ENCODE measurements around the gene TEX19. TPM values are rescaled to one million over a fixed set of nuclear protein-coding genes. Genes with fewer than 3 reads are reported as not detected.

The TEX19 gene, protein sequence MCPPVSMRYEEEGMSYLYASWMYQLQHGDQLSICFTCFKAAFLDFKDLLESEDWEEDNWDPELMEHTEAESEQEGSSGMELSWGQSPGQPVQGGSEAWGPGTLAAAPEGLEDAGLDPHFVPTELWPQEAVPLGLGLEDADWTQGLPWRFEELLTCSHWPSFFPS
- total RNA-seq (2014; rRNA removed), result 0.06 TPM in 2 replicates
- 0.04 TPM for polyA plus RNA-seq (2012)

DNA sequence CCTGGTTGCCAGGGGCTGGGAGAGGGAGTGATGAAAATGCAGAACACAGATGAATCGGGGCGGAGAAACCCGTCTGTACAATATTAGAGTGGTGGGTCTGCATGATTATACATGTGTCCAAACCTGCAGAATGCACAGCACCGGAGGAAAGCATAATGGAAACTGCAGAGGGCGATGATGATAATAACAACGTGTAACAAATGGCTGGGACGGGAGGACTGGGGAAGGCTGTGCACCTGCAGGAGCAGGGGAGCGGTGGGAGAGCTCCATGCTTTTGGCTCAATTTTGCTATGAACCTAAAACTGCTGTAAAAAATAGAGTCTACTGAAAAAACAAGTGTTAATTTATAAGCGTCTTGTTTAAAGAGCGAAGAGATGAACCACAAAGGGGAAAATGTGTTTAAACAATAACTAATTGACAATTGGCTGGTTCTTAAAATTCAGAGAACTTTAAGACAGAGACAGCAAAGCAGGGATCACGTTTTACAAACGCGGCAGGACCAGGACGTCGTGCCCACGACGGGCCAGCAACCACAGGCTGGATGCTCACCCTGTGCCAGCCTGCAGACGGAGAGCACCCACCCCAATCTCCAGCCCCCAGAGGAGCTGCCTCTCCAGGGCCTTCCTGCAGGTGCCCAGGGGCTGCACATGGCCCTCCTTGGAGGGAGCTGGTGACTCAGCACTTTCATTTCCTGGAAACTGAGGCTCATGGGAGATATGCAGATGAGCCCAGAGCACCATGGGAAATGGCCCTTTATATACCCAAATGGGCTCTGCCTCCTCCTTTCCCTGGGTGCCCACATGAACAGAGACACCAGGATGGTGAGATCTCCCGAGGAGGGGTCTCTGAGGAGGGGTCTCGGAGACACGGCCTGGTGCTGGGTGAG is at the start of gene TEX19:
Gene TEX19, plus strand, starts transcription at position 783 of the 886 bp plus-strand sequence. CDS start 2,904 bp downstream, outside the sequence.
- DNase-seq (ENCODE audit: low read depth), result no peak

DNA sequence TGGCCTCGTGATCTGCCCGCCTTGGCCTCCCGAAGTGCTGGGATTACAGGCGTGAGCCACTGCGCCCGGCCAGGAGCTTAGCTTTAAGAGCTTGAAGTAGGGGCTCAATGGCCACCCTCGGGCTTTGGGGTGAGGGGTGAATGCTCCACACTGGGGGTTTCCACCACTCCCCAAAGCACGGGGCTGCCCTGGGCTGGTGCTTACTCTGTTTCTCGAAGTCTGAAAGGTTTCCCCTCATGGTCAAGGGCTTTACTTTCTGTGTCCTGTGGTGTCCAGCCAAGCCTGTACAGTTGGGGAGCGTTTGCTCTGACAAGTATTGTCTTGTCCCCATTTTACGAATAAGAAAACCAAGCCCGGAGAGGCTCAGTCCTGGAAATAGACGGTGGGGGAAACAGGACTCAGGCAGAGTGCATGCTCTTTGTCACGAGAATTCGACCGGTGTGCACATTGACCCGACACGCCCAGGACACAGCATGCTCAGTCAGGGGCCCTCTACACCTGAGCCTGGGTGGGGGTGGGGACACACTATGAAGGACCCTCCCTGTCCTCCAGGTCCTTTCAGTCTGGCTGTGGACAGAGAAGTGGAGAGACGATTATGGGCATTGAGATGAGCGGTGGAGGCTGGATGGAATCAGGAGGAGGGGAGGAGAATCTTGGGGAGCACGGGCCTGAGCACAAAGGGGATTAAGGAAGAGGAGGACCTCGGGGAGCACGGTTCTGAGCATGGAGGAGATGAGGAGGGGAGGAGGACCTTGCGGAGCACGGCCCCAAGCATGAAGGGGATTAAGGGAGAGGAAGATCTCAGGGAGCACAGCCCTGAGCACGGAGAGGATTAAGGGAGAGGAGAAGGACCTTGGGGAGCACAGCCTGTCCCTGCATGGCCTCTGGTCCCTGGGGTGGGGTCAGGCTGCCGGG is 49.1 kb upstream of the TEX19 start:
- no peak for DNase-seq (ENCODE audit: low read depth)

DNA sequence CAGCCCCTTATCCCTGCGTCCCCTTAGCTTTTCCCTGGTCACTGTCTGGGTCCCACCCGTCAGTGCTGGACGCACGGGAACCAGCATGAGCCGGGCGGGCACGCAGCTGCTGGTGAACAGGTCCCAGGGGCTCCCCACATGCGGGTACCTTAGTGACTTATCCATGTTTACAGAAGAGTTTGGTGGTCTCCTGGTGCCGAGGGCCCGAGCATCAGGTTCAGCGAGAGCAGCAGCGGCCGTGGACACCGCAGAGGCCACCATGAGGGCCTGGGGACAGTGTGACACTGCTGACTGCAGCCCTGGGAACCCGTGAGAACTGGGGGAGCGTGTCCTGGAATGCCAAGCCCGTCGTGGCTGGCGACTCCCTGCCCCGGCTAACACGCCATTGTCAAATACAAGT is 48.2 kb upstream of the TEX19 start:
- DNase-seq (ENCODE audit: low read depth), result no peak

DNA sequence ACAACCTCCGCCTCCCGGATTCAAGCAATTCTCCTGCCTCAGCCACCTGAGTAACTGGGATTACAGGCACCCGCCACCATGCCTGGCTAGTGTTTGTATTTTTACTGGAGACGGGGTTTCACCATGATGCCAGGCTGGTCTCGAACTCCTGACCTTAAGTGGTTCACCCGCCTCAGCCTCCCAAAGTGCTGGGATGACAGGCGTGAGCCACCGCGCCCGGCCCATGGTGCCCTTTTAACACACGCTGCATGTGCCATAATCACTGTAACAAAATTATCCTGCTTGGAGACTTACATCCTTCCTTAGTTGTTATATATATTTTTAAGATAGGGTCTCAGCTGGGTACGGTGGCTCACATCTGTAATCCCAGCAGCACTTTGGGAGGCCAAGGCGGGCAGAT is 47.1 kb upstream of the TEX19 start:
- no peak for DNase-seq (ENCODE audit: low read depth)

DNA sequence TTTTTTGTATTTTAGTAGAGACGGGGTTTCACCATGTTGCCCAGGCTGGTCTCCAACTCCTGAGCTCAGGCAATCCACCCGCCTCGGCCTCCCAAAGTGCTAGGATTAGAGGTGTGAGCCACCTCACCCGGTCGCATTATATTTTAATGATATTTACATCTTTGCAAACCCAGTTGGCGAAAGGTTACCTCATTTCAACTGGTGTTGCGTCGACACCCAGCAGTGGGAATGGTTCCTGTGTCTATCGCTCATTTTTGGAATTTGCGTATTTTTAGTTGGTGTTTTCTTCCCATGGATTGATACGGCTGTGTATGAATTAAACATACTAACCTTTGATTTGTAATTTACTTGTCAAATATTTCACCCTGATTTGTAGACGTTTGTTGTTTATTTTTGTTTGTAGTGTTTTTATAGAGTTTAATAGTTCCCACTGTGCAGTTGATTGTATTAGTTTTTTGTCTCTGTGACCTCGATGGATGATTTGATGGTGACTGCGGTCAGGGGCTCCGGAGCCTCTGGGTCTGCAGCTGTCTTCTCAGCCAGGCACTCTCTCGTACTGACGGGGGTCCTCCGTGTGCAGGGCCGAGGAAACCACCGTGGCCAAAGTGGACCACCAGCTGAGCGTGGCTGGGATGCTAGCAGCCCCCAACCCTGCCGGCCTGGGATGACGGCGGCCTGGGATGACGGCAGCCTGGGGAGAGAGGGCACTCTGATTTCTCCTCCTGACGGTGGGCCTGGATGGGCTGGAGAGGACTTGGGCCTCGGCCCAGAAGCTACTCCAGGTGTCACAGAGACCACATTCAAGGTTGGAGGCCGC is 45.6 kb upstream of the TEX19 start:
- DNase-seq (ENCODE audit: low read depth), result no peak

DNA sequence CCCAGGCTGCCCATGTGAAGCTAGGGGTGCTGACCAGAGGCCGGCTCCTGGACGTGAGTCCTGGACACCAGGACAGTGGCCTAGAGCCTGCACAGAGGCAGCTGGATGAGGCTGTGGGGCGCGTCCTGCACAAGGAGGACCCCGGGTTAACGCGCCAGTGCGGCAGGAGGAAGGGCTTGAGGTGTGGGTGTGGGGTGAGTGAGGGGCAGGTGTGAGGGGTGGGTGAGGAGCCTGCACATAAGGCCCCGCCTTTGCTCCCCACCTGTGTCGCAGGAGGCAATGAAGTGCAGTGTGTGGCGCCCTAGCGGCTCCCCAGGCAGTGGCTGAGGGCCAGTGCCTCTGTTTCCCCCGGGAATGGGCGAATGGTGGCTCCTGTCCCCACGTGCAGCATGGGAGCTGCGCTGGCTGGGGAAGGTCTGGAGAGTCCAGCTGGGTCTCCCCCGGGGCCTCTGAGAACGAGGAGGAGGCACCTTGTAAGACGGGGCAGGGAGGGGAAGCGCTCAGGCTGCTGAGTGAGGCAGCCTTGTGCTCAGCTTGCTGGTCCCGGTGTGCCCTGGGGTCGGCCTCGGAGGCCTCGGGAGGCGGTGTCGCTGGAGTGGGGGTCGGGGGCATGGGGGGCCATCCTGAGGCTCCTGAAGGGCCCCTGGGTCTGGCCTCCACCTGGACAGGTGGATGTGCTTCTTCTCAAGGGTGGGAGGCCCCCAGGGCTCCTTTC is 44.9 kb upstream of the TEX19 start:
- DNase-seq (ENCODE audit: low read depth), result no peak

DNA sequence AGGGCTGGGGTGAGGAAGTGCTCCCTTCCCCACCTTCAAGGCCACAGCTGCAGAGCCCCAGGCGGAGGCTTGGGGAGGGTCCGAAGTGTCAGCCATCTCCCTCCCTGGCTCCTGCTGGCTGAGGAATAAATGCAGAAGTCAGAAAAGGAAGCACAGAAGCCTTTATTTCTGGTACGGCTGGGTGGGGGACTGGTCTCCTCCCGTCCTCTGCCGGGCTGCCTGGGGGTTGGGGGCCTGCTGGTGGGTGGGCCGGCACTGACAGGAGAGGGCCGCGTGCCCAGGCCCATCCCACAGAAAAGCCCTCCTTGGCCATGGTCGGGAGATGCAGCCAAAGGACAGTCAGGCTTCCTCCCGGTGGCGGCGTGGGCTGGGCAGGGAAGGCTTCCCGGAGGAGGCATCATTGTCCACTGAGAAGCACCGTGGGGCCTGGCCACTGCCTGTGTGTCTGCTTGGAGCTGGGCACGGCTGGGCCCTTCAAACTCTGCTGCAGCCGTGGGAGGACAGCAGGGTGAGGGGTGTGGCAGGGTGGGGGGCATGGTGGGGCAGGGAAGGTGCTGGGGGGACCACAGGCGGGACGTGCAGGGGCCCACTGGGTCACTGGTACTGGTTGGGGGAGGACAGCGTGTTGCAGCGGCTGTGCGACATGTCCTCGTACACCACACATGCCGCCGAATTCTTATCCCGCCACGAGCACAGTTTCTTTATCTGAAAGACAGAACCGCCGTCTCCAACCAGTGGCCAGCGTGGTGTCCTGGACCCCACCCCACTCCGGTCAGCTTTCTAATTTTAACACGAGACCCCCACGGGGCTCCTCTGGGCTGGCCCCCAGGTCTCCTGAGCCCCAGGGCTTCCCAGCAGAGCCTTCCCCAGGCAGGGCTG is 44.1 kb upstream of the TEX19 start:
- no peak for DNase-seq (ENCODE audit: low read depth)

DNA sequence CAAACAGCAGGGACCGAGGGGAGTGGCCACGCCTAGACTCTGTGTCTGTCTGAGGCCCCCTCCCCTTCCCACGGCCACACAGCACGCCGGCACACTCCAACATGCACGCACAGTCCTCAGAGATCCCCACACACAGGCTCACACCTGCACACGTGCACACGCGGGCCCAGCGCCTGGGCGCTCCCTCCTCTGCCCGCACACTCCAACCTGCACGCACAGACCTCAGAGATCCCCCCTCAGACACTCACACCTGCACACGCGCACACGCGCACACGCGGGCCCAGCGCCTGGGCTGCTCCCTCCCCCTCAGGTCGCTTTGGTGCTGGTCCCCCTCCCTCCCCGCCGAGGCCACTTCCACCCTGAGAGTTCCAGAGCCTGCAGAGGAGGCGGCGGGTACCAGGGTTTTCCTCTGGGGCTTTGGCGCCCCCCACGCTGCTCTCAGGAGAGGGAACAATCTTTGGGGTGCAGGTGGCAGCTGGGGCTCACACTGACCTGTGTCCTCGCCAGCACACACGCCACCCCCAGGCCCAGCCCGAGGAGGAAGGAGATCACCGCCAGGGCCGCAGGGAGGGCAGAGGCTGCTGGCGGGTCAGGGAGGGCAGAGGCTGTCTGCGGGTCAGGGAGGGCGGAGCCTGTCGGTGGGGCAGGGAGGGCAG is 43.2 kb upstream of the TEX19 start:
- DNase-seq (ENCODE audit: low read depth), result no peak

DNA sequence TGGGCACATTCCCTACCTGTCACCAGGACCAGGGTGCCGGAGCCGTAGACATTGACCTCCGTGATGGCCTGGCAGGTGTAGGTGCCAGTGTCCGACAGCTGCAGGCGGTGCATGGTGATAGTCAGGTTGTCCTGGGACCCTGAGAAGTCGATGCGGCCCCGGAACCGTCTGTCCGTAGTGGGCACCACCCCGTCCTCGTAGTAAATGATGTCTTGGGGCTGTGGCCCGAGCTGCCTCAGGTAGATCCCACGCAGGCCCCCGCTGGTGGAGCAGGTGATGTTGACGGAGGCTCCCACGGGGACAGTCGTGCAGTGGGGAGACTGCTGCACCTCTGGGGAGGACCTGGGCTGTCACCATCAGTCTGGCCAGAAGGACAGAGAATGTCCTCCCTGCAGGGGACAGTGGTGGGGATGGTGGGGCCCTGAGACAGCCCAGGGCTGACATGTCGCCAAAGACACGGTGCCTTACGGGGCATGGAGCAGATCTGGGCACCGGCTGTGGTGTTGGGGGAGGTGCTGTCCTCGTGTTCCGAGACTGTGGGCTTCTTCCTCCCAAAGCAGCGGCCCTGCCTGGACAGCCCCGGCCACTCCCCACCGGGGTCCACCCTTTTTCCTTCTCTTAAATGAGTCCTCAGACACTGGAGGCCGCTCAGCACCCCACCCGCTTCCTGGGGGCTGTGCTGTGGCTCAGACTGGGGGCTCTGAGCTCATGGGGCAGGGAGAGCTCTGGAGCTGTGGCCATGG is 42.2 kb upstream of the TEX19 start:
- DNase-seq (ENCODE audit: low read depth), result no peak

DNA sequence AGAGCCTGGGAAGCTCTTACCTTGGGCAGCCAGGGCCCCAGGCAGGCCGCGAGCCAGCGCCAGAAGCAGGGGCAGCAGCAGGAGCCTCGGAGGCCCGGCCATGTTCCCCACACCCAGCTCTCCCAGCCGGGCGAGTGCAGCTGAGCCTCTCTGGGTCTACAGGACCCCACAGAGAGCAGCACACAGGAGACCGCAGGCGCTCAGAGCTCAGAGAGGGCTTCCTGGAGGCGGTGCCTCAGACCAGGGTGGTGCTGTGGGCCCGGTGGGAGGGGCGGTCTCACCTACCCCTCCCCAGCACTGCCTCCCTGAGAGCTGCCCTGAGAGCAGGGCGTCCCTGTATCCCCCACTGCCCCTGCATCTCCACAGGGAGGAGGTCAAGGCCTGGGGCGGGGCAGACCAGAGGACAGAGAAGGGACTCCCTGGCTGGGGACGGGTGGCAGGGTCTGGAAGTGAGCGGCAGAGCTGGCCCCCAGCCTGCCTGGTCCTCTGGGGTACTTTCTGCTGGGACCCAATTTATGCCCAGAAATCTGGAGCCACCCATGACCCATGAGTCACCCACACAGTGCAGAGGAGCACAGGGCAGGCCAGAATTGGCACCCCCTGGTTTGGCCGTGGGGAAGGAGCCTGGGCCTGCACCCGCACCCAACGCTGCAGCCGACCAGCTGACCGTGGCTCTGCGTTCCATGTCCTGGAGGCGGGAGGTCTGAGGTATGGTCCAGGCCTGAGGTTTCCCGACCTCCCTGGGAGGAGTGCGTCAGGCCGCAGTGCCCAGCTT is 41.5 kb upstream of the TEX19 start, which contains the start of gene CD7:
Gene CD7, minus strand, starts transcription at position 215 of the 775 bp plus-strand sequence. Its CDS starts 113 bp downstream, at position 102.
- no peak for DNase-seq (ENCODE audit: low read depth)

DNA sequence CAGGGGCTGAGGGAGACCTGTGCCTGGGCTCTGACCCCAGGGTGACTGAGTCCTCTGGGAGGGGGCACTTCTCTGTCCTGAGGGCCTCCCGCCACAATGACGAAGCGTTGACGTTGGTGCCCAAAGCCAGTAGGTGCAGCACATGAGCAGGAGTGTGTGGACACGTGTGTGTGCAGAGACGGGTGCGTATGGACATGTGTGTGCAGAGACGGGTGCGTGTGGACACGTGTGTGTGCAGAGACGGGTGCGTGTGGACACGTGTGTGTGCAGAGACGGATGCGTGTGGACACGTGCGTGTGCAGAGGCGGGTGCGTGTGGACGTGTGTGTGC is 40.9 kb upstream of the TEX19 start:
- DNase-seq (ENCODE audit: low read depth), result no peak

DNA sequence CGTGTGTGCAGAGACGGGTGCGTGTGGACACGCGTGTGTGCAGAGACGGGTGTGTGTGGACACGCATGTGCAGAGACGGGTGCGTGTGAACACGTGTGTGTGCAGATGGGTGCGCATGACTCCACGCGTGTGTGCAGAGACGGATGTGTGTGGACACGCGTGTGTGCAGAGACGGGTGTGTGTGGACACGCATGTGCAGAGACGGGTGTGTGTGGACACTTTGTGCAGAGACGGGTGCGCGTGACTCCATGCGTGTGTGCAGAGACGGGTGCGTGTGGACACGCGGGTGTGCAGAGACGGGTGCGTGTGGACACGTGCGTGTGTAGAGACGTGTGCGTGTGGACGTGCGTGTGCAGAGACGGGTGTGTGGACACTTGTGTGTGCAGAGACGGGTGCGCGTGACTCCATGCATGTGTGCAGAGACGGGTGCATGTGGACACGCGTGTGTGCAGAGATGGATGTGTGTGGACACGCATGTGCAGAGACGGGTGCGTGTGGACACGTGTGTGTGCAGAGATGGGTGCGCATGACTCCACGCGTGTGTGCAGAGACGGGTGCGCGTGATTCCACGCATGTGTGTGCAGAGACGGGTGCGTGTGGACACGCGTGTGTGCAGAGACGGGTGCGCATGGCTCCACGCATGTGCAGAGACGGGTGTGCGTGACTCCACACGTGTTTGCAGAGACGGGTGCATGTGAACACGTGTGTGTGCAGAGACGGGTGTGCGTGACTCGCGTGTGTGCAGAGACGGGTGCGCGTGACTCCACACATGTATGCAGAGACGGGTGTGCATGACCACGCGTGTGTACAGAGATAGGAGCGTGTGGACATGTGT is 40.1 kb upstream of the TEX19 start:
- DNase-seq (ENCODE audit: low read depth), result no peak

DNA sequence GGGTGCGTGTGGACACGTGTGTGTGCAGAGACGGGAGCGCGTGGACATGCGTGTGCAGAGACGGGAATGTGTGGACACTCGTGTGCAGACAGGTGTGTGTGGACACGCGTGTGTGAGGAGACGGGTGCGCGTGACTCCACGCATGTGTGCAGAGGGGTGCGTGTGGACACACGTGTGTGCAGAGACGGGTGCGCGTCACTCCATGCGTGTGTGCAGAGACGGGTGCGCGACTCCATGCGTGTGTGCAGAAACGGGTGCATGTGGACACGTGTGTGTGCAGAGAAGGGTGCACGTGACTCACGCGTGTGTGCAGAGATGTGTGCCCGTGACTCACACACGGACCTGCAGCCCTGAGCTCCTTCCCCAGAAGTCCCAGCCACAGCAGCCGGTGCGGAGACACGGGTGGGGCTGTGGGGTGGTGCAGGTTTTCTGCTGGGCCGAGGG is 39.4 kb upstream of the TEX19 start:
- DNase-seq (ENCODE audit: low read depth), result no peak

DNA sequence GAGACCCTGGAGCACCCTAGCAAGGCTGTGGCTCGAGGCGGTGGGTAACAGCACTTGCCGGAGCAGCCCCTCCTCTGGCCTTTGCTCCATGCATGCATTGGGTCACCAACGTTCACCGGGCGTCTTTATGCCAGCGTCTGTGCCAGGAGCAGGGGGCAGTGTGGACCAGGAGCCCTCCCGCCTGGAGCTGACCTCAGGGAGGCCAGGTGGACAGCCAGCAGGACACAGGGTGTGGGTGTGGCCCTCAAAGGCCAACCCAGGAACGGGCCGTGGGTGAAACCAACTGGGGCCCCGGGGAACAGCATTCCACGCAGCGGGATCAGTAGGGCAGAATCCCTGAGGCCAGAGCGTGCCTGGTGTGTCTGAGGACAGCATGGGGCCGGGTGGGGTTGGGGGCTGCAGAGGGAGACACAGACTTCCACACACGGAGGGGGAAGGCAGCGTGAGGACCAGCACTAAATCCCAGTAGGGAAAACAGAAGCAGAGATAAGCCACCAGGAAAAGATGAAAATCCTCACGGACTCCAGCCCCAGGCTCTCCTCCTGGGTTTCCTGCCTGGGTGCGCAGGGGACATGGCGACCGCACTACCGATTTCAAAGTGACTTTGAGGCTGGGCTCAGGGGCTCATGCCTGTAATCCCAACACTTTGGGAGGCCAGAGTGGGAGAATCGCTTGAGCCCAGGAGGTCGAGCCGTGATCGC is 38.8 kb upstream of the TEX19 start:
- no peak for DNase-seq (ENCODE audit: low read depth)

All from LHCN-M2 (cell line).